D721Med (cell line): Measurements from ENCODE around the gene FTCD.

Source experiments
- DNase-seq: peaks from one replicate; pipeline ENCODE4 v3.0.0; 2011; ENCODE audit warnings: low spot score; ENCODE audit not compliant: insufficient read length
- FAIRE-seq: peaks from 2 replicates; lab custom pipeline; 2011; peaks lifted over from hg19 to GRCh38; lab: Jason Lieb, UNC
- TF ChIP-seq, protein P1 (sequence below): IDR thresholded peaks from 2 replicates; pipeline ENCODE4 v1.5.1; 2012; ENCODE audit warnings: mild to moderate bottlenecking, control low read depth; ENCODE audit not compliant: insufficient read depth; ENCODE audit errors: missing control alignments

The FTCD gene

DNA sequence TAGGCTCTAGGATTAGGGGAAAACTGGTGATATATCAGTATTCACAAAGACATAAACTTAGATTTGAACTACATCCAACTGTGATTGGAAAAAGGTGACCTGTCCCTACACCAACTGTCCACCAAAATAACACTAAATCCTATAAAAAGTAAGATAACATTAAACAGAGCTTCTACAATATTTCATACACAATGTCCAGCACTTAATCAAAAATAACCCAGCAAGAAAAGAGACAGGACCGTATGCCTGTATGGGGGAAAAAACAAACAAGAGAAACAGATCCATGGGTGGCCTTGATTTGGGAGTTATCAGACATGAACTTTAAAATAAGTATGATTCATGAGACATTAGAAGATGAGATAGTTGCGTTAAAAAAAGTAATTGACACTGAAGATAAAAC, 67.2 kb downstream of the FTCD start:
- TF ChIP-seq, protein P1, sequence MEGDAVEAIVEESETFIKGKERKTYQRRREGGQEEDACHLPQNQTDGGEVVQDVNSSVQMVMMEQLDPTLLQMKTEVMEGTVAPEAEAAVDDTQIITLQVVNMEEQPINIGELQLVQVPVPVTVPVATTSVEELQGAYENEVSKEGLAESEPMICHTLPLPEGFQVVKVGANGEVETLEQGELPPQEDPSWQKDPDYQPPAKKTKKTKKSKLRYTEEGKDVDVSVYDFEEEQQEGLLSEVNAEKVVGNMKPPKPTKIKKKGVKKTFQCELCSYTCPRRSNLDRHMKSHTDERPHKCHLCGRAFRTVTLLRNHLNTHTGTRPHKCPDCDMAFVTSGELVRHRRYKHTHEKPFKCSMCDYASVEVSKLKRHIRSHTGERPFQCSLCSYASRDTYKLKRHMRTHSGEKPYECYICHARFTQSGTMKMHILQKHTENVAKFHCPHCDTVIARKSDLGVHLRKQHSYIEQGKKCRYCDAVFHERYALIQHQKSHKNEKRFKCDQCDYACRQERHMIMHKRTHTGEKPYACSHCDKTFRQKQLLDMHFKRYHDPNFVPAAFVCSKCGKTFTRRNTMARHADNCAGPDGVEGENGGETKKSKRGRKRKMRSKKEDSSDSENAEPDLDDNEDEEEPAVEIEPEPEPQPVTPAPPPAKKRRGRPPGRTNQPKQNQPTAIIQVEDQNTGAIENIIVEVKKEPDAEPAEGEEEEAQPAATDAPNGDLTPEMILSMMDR = no peak
- FAIRE-seq (no peak), DNase-seq (no peak)

GRCh38 chr21:46087641-46088040, 67.7 kb downstream of the FTCD start:
- no peak for DNase-seq
- TF ChIP-seq, protein P1 = no peak
- FAIRE-seq = no peak
